ENCODE measurements around the gene CLCNKA.
"Not testable (repeated sequence)": the region's sequence is repeated elsewhere in the genome, so short reads cannot be mapped to it uniquely, and the experiment has no call there.

CLCNKA gene

GRCh38 chr1:16017461-16018303 lies 4.2 kb upstream of the CLCNKA start, which contains the start of gene HSPB7:
Gene HSPB7 (minus strand): TSS chr1:16018043. CDS start chr1:16017963, 80 bp downstream.
- DNase-seq (ENCODE audit: low spot score) = peak; percentile 39

- DNase-seq (ENCODE audit: low spot score) = no peak
These were observed 3.5 kb upstream of the CLCNKA start for GRCh38 chr1:16018308-16018707.

- DNase-seq (ENCODE audit: low spot score) = no peak
These were observed 2.8 kb upstream of the CLCNKA start for GRCh38 chr1:16018749-16019643.

GRCh38 chr1:16019644-16020277 lies 2.1 kb upstream of the CLCNKA start:
- DNase-seq (ENCODE audit: low spot score) = no peak

- no peak for DNase-seq (ENCODE audit: low spot score)
These were observed 1.5 kb upstream of the CLCNKA start for GRCh38 chr1:16020325-16020724.

GRCh38 chr1:16020878-16021277 lies 958 bp upstream of the CLCNKA start:
- not testable (repeated sequence) for DNase-seq (ENCODE audit: low spot score)

GRCh38 chr1:16022393-16022792 lies 557 bp downstream of the CLCNKA start:
- no peak for DNase-seq (ENCODE audit: low spot score)

- DNase-seq (ENCODE audit: low spot score) = no peak
These were observed 1.3 kb downstream of the CLCNKA start for GRCh38 chr1:16023050-16023653.

- not testable (repeated sequence) for DNase-seq (ENCODE audit: low spot score)
These were observed 4.5 kb downstream of the CLCNKA start for GRCh38 chr1:16026302-16026701.

GRCh38 chr1:16026723-16027484 lies 5.1 kb downstream of the CLCNKA start:
- DNase-seq (ENCODE audit: low spot score) = peak; percentile 45

GRCh38 chr1:16028237-16029002 lies 6.6 kb downstream of the CLCNKA start:
- no peak for DNase-seq (ENCODE audit: low spot score)

GRCh38 chr1:16029003-16029268 lies 7.1 kb downstream of the CLCNKA start:
- not testable (repeated sequence) for DNase-seq (ENCODE audit: low spot score)

GRCh38 chr1:16029288-16029687 lies 7.5 kb downstream of the CLCNKA start:
- no peak for DNase-seq (ENCODE audit: low spot score)

GRCh38 chr1:16031551-16031950 lies 9.7 kb downstream of the CLCNKA start:
- DNase-seq (ENCODE audit: low spot score) = no peak

- DNase-seq (ENCODE audit: low spot score) = peak; percentile 84
These were observed 10.7 kb downstream of the CLCNKA start for GRCh38 chr1:16032388-16033102.

GRCh38 chr1:16033103-16033632 lies 11.3 kb downstream of the CLCNKA start:
- DNase-seq (ENCODE audit: low spot score) = not testable (repeated sequence)

- not testable (repeated sequence) for DNase-seq (ENCODE audit: low spot score)
These were observed 14.6 kb downstream of the CLCNKA start for GRCh38 chr1:16036461-16036860.

- DNase-seq (ENCODE audit: low spot score) = no peak
These were observed 16.7 kb downstream of the CLCNKA start for GRCh38 chr1:16038620-16038912.

- not testable (repeated sequence) for DNase-seq (ENCODE audit: low spot score)
These were observed 18.0 kb downstream of the CLCNKA start for GRCh38 chr1:16039871-16040270.
